HL-60 (cell line): ENCODE results near the gene TENM4.

ENCODE experiments used
- CTCF ChIP-seq: IDR thresholded peaks from one replicate; pipeline ENCODE4 v1.5.1; 2011; ENCODE audit warnings: low read length, control low read depth, inconsistent platforms; ENCODE audit not compliant: insufficient read depth
- POLR2AphosphoS5 ChIP-seq: IDR thresholded peaks from 2 replicates; pipeline ENCODE4 v1.6.1; 2012; ENCODE audit warnings: low read depth
- TF ChIP-seq, protein P1 (sequence below): IDR thresholded peaks from 2 replicates; pipeline ENCODE4 v1.6.1; 2012; ENCODE audit warnings: low read depth; ENCODE audit not compliant: insufficient replicate concordance

DNA sequence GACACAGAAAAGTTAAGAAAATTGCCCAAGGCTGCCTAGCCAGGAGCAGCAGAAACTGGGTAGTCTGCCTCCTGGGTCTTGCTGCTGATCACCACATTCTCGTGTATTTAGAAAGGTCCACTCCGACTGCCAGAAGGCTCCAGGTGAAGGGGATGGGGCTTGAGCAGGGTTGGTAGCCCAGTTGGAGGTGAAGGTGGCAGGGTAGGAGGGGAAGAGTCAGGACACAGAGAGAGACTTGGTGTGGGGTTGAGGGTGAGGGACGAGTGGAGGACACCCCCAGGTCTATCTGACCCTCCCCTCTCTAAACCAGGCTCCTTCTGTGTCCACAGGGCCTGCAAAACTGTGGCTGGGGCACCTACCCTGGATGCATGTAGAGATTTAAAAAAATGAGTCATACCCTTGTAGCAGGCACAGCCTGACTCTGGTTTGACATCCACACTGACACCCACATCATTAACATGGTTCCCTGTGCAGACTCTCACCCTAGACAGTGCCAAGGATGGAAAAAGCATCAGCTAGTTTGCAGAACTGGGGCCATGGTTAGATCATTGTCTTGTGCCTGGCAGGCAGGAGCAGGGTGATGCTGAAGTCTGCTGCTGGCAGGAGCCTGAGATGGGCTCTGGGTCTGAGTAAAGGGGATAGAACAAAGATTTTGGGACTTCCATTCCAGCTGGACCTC lies 273.2 kb downstream of the TENM4 start:
- TF ChIP-seq CTCF (no peak), POLR2AphosphoS5 (no peak)
- TF ChIP-seq, protein P1, sequence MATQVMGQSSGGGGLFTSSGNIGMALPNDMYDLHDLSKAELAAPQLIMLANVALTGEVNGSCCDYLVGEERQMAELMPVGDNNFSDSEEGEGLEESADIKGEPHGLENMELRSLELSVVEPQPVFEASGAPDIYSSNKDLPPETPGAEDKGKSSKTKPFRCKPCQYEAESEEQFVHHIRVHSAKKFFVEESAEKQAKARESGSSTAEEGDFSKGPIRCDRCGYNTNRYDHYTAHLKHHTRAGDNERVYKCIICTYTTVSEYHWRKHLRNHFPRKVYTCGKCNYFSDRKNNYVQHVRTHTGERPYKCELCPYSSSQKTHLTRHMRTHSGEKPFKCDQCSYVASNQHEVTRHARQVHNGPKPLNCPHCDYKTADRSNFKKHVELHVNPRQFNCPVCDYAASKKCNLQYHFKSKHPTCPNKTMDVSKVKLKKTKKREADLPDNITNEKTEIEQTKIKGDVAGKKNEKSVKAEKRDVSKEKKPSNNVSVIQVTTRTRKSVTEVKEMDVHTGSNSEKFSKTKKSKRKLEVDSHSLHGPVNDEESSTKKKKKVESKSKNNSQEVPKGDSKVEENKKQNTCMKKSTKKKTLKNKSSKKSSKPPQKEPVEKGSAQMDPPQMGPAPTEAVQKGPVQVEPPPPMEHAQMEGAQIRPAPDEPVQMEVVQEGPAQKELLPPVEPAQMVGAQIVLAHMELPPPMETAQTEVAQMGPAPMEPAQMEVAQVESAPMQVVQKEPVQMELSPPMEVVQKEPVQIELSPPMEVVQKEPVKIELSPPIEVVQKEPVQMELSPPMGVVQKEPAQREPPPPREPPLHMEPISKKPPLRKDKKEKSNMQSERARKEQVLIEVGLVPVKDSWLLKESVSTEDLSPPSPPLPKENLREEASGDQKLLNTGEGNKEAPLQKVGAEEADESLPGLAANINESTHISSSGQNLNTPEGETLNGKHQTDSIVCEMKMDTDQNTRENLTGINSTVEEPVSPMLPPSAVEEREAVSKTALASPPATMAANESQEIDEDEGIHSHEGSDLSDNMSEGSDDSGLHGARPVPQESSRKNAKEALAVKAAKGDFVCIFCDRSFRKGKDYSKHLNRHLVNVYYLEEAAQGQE = no peak
